Lung (tissue), 12 donors: ENCODE measurements around the gene DCTD. TPM values are rescaled to one million over a fixed set of nuclear protein-coding genes. Genes with fewer than 3 reads are reported as not detected.

Experiments
- ATAC-seq: fragments of 200-7000 bp; cut with Tn5 transposase; one replicate; pipeline ENCODE4 v1.9.1; 2020; ENCODE audit warnings: moderate number of reproducible peaks; ENCODE audit not compliant: insufficient read depth, low FRiP score
- DNase-seq, 3 donors: peaks; one replicate each; pipeline ENCODE4 v3.0.0-alpha.2; 2013 to 2017
- H3K27ac ChIP-seq, 2 donors: one replicate each; pipeline ENCODE4 v1.5.1; 2013; ENCODE audit warnings: mild to moderate bottlenecking in 2 of 2, moderate library complexity in 2 of 2, control low read depth in 1 of 2, inconsistent platforms in 1 of 2, low read depth in 1 of 2, low read length in 1 of 2
- H3K27me3 ChIP-seq, 3 donors: one replicate each; pipeline ENCODE4 v1.5.1; 2013; ENCODE audit warnings: low read length in 2 of 3; ENCODE audit not compliant: control insufficient read depth in 3 of 3, insufficient read depth in 3 of 3
- H3K36me3 ChIP-seq, 4 donors: one replicate each; pipeline ENCODE4 v1.5.1; 2013; ENCODE audit warnings: low read length in 4 of 4, mild to moderate bottlenecking in 1 of 4, moderate library complexity in 1 of 4; ENCODE audit not compliant: control insufficient read depth in 4 of 4, insufficient read depth in 4 of 4
- H3K4me1 ChIP-seq, 5 donors: one replicate each; pipeline ENCODE4 v1.5.1; 2013; ENCODE audit warnings: low read length in 5 of 5, mild to moderate bottlenecking in 2 of 5, moderate library complexity in 1 of 5; ENCODE audit not compliant: control insufficient read depth in 5 of 5, insufficient read depth in 5 of 5
- H3K4me3 ChIP-seq: one replicate; pipeline ENCODE4 v1.5.1; 2013; ENCODE audit warnings: mild to moderate bottlenecking, control low read depth, moderate library complexity
- H3K9ac ChIP-seq, 2 donors: one replicate each; pipeline ENCODE4 v1.5.1; 2013; ENCODE audit warnings: low read length in 2 of 2, control low read depth in 1 of 2; ENCODE audit not compliant: insufficient read depth in 1 of 2
- H3K9me3 ChIP-seq, 4 donors: one replicate each; pipeline ENCODE4 v1.5.1; 2013; ENCODE audit warnings: low read length in 3 of 4, mild to moderate bottlenecking in 1 of 4, moderate library complexity in 1 of 4; ENCODE audit not compliant: control insufficient read depth in 4 of 4, insufficient read depth in 3 of 4
- CTCF ChIP-seq: IDR thresholded peaks from 2 replicates; pipeline ENCODE4 v1.5.1; 2012; ENCODE audit warnings: mild to moderate bottlenecking; ENCODE audit errors: control extremely low read depth, extremely low read depth
- WGBS, 2 donors: extraction: QIAGEN DNeasy Blood & Tissue Kit; methylation state at CpG; one replicate each; pipeline ENCODE4 v1.1.7; 2013; 5-methylcytosine and 5-hydroxymethylcytosine counted together
- polyA plus RNA-seq, 2 donors: library from polyadenylated mRNA; stranded (reverse); fragments of 200-250 nt; gene quantifications; one replicate each; pipeline ENCODE4 v1.2.1, GENCODE V29; 2013
- total RNA-seq, 2 donors: library from RNA; depleted of rRNA in 1 of 2; stranded (reverse); fragments of >200 nt in 1 of 2; gene quantifications; one replicate each; pipeline ENCODE4 v1.2.1, GENCODE V29; 2014 to 2021
- donor health status: control.
- donor health status: control.
- donor health status: Bipolar disorder and iron deficiency.
- donor health status: healthy.
- donor health status: DM: yes; HTN: yes; CAD: no.

The DCTD gene
- total and polyA plus RNA-seq, 4 donors = 52.6 to 80.4 (median 68.3) TPM

- no peaks in the 10 kb centered on the region for H3K9me3 ChIP-seq
- peaks cover 0 to 5% (median 0%) of the 10 kb centered on the region in 5 donors for H3K4me1 ChIP-seq
- H3K36me3 ChIP-seq = peaks cover 6 to 41% (median 26%) of the 10 kb centered on the region in 4 donors
- H3K9ac ChIP-seq = no peak overlapping the region
- H3K4me3 ChIP-seq = no peak overlapping the region
- H3K27ac ChIP-seq = no peak overlapping the region
- H3K27me3 ChIP-seq = no peaks in the 10 kb centered on the region
- ATAC-seq (no peak), DNase-seq (no peak)
- 97 to 99% methylated on average over 8 of the region's 8 CpGs for WGBS, 2 donors
- no peak for TF ChIP-seq CTCF
Observed at GRCh38 chr4:182907396-182907795, 9.8 kb downstream of the DCTD start.

GRCh38 chr4:182906786-182907185 is 10.4 kb downstream of the DCTD start:
- no peaks in the 10 kb centered on the region for H3K9me3 ChIP-seq
- peaks cover 5 to 37% (median 27%) of the 10 kb centered on the region in 4 donors for H3K36me3 ChIP-seq
- no peak overlapping the region for H3K27ac ChIP-seq
- no peak overlapping the region for H3K4me3 ChIP-seq
- no peak for DNase-seq
- WGBS, 2 donors = 85 to 93% methylated on average over 4 of the region's 4 CpGs
- no peak for TF ChIP-seq CTCF
- no peak overlapping the region for H3K9ac ChIP-seq
- no peaks in the 10 kb centered on the region for H3K27me3 ChIP-seq
- no peak for ATAC-seq
- H3K4me1 ChIP-seq = peaks cover 0 to 5% (median 0%) of the 10 kb centered on the region in 5 donors

GRCh38 chr4:182905038-182905437 is 12.1 kb downstream of the DCTD start:
- H3K36me3 ChIP-seq = peaks cover 0 to 31% (median 21%) of the 10 kb centered on the region in 4 donors
- TF ChIP-seq CTCF = no peak
- no peak overlapping the region for H3K27ac ChIP-seq
- H3K9ac ChIP-seq = no peak overlapping the region
- H3K4me1 ChIP-seq = peaks cover 0 to 5% (median 0%) of the 10 kb centered on the region in 5 donors
- WGBS, 2 donors = 88 to 91% methylated on average over 10 of the region's 10 CpGs
- no peaks in the 10 kb centered on the region for H3K9me3 ChIP-seq
- no peaks in the 10 kb centered on the region for H3K27me3 ChIP-seq
- DNase-seq (peak in 2 of 3 donors; percentile 34 to 48), ATAC-seq (no peak)
- no peak overlapping the region for H3K4me3 ChIP-seq

GRCh38 chr4:182904211-182904761 is 12.9 kb downstream of the DCTD start:
- peaks cover 3 to 26% (median 16%) of the 10 kb centered on the region in 4 donors for H3K36me3 ChIP-seq
- ATAC-seq = no peak

More at GRCh38 chr4:182904211-182904761, 12.9 kb downstream of the DCTD start:
- no peak overlapping the region for H3K27ac ChIP-seq
- no peaks in the 10 kb centered on the region for H3K27me3 ChIP-seq
- H3K4me3 ChIP-seq = no peak overlapping the region
- 91 to 93% methylated on average over 12 of the region's 12 CpGs for WGBS, 2 donors
- DNase-seq = no peak
- H3K4me1 ChIP-seq = peaks cover 0 to 5% (median 0%) of the 10 kb centered on the region in 5 donors
- H3K9ac ChIP-seq = no peak overlapping the region
- H3K9me3 ChIP-seq = no peaks in the 10 kb centered on the region
- no peak for TF ChIP-seq CTCF
